HG03039 (cell line): ENCODE results near the gene TMA7B.

Source experiments
- ATAC-seq: cut with Tn5 transposase; IDR thresholded peaks from one replicate; pipeline ENCODE4 v1.9.1; 2021; ENCODE audit warnings: mild to moderate bottlenecking, moderate library complexity; ENCODE audit not compliant: unreplicated experiment

TMA7B gene

DNA sequence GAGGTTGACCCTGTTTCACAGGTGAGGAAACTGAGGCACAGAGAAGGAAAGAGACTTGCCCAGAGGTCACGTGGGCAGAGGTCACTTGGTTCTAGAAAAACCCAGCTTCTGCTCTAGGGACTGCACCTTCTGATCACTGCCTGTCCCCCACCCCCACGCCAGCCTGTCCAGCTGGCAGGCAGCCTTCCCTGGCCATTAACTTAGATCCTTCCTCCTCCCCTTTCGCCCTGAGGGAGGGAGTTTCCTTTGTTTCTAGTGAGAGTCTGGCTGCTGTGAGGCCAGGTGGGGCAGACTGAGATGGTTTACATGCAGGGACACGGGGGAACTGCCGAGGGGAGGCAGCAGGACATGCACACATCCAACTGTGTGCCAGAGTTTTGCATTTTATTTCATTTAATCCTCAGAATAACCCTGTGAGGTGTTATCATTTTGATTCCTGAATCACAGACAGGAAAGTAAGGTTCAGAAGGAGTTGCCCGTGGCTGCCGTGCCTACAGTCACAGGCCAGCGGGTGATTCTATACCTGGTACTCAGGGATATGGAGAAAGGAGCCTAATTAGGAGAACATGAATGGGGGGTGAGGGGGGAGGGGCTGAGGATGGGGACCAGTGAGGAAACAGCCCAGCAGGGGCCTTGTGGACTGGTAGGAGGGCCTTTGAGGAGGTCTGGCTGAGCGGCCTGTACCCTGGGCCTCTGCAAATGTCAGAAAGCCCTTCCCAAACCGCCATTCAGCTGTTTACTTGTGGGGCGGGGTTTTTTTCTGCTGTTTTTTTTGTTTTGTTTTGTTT, 37.9 kb downstream of the TMA7B start:
- ATAC-seq = no peak

GRCh38 chr22:39999144-39999757, 39.1 kb downstream of the TMA7B start:
- ATAC-seq = no peak

GRCh38 chr22:40000171-40000570, 40.0 kb downstream of the TMA7B start:
- ATAC-seq = no peak

DNA sequence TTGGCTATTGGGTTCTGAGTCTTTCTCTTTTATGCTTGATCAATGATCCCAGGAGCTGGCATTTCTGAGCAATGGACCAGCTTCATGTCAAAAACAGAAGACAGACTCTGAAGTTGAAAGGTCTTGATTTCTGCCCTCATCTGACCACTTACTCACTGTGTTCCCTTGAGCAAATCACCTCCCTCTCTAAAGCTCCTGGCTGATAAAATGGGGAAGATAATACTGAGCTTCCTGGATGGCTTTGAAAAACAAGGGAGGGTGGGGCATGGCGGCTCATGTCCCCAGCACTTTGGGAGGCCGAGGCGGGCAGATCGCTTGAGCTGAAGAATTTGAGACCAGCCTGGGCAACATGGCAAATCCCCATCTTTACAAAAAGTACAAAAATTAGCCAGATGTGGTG, 40.9 kb downstream of the TMA7B start:
- ATAC-seq = no peak

GRCh38 chr22:40001800-40002577, 41.8 kb downstream of the TMA7B start:
- no peak for ATAC-seq

GRCh38 chr22:40002935-40003715, 42.9 kb downstream of the TMA7B start:
- ATAC-seq = no peak

DNA sequence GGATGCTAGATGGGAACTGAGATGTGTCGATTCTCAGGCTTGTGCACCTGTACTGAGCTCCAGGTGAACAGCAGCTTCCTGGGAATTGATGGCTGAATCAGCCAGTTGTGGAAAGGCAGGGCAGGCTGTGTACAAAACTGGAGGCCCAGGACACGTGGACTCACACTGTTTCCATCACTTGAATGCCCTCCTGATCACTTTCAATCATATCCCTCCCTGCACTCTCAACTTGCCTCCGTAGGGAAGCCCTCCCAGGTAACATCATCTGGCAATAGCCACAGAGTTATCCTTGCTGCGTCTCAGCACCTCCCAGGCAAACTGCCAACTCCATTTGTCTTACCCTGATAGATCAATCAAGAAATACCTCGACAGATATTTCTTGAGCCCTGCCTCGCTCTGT, 44.6 kb downstream of the TMA7B start:
- ATAC-seq = no peak

- no peak for ATAC-seq
These were observed 46.4 kb downstream of the TMA7B start for GRCh38 chr22:40006641-40007040.

GRCh38 chr22:40007853-40008710, 47.9 kb downstream of the TMA7B start:
- ATAC-seq = no peak

GRCh38 chr22:40008726-40009291, 48.6 kb downstream of the TMA7B start:
- ATAC-seq = no peak

GRCh38 chr22:40009292-40009774, 49.1 kb downstream of the TMA7B start:
- no peak for ATAC-seq

DNA sequence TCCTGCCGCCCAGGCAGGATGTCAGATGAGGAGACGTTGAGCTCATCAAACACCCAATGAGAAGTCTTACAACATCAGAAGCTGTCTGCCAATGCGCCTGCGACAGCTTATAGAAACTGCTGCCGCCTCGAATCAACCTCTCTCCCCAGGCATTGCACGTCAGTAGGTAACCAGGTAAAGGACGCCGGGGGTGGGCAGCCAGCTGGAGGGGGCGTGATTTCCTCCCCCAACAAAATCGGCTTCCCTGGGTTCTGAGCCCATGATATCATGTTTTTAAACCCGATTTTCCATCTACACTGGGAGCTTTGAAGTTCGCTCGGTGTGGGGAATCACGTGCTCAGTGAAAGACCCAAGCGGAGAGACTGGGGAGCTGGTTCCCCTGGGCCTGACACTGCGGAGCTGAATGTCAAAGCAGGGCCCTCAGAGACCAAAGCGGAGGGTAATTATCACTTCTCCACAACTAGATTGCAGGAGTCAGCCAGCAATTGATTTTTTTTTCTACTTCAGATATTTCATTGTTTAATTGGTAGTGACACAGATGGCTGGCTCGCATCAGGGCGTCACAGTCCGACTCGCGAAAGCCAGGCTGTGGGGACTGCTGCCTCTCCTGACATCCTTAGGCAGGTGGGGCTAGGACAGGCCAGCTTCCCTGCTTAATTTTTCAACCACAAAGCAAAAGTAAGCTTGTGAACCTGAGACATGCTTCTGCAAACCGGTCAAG, 49.9 kb downstream of the TMA7B start:
- ATAC-seq = no peak

DNA sequence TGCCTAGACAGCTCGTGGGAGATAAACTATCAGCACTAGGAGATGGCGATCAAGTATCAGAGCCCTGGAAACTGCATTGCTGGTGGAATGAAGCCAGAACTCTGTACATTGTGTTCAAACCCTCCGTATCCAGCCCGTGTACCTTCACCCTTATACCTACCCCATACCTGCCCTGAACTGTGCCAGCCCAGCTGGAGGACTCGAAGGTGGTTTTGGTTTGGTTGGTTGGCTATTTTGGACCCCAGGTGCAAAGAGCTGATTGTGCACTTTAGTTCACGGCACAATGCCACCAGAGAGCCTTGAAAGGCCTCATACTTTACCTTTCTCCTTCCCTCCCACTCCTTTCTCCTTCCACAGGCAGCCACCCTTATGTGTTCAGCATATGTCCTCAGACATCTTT, 50.5 kb downstream of the TMA7B start:
- ATAC-seq = no peak
